SK-N-SH (cell line): ENCODE data around the gene CAPN9. TPM values are rescaled to one million over a fixed set of nuclear protein-coding genes. Genes with fewer than 3 reads are reported as not detected.
"Not testable (repeated sequence)": the region's sequence is repeated elsewhere in the genome, so short reads cannot be mapped to it uniquely, and the experiment has no call there.

Experiments
- CTCF ChIA-PET: fragments of 300-600, 350-600 bp; formaldehyde crosslinking; extraction: SDS; loops from one replicate; lab custom pipeline; 2021; lab: Yijun Ruan, JAX
- POLR2A ChIA-PET: fragments of 350-600 bp; sonication (Branson Sonifier 250); formaldehyde crosslinking; extraction: SDS; loops from one replicate; lab custom pipeline; 2020; ENCODE audit warnings: antibody characterized with exemption, inconsistent platforms; lab: Yijun Ruan, JAX
- DNase-seq: peaks from one replicate; pipeline ENCODE4 v3.0.0; 2012
- H2AFZ ChIP-seq: fragments of 200-600 bp; sonication (generic); 2 replicates; pipeline ENCODE4 v1.8.1; 2016; ENCODE audit warnings: antibody characterized with exemption, mild to moderate bottlenecking, low read depth
- H3F3A ChIP-seq: fragments of 200-600 bp; sonication (generic); replicated peaks from 2 replicates; pipeline ENCODE3; 2016; ENCODE audit warnings: antibody characterized with exemption, mild to moderate bottlenecking; ENCODE audit not compliant: insufficient read depth
- H3K27ac ChIP-seq, 2 experiments: fragments of 200-500 bp in 1 of 2; fragments of 200-600 bp in 1 of 2; sonication (Bioruptor generic) in 1 of 2; sonication (generic), shearing (Covaris generic) in 1 of 2; 2 replicates each; pipeline versions ENCODE4 v1.5.1 to v1.6.1; 2014 to 2016; ENCODE audit warnings: low read depth in 2 of 2, inconsistent platforms in 1 of 2, low read length in 1 of 2, mild to moderate bottlenecking in 1 of 2, mixed read lengths in 1 of 2
- H3K27me3 ChIP-seq: fragments of 200-600 bp; sonication (generic), shearing (Covaris generic); 2 replicates; pipeline ENCODE4 v1.6.1; 2016; ENCODE audit warnings: mixed run types; ENCODE audit not compliant: insufficient read depth
- H3K36me3 ChIP-seq, 2 experiments: fragments of 200-500 bp in 1 of 2; fragments of 200-600 bp in 1 of 2; sonication (Bioruptor generic) in 1 of 2; sonication (generic) in 1 of 2; replicated peaks in 1 of 2; 2 replicates each; pipeline versions ENCODE3 to v1.5.1; 2014 to 2016; ENCODE audit warnings: low read length in 1 of 2, mild to moderate bottlenecking in 1 of 2; ENCODE audit not compliant: insufficient read depth in 2 of 2, control insufficient read depth in 1 of 2
- H3K4me1 ChIP-seq, 2 experiments: fragments of 200-500 bp in 1 of 2; fragments of 200-600 bp in 1 of 2; sonication (Bioruptor generic) in 1 of 2; sonication (generic), shearing (Covaris generic) in 1 of 2; 2 replicates each; pipeline versions ENCODE4 v1.5.1 to v1.6.1; 2014 to 2016; ENCODE audit warnings: low read depth in 1 of 2, low read length in 1 of 2, mixed run types in 1 of 2; ENCODE audit not compliant: insufficient read depth in 2 of 2, control insufficient read depth in 1 of 2
- H3K4me2 ChIP-seq: fragments of 200-600 bp; sonication (generic), shearing (Covaris generic); 2 replicates; pipeline ENCODE4 v1.6.1; 2017; ENCODE audit warnings: mixed run types
- H3K4me3 ChIP-seq, 2 experiments: fragments of 200-500 bp in 1 of 2; fragments of 200-600 bp in 1 of 2; sonication (Bioruptor generic) in 1 of 2; sonication (generic), shearing (Covaris generic) in 1 of 2; 2 replicates each; pipeline versions ENCODE4 v1.5.1 to v1.8.1; 2014 to 2016; ENCODE audit warnings: low read depth in 2 of 2, inconsistent platforms in 1 of 2, low read length in 1 of 2, mild to moderate bottlenecking in 1 of 2, mixed read lengths in 1 of 2, moderate library complexity in 1 of 2
- H3K79me2 ChIP-seq: fragments of 200-600 bp; sonication (generic); 2 replicates; pipeline ENCODE4 v1.8.1; 2017; ENCODE audit warnings: mild to moderate bottlenecking; ENCODE audit not compliant: insufficient read depth
- H3K9ac ChIP-seq: fragments of 200-600 bp; sonication (generic); 2 replicates; pipeline ENCODE4 v1.6.1; 2017; ENCODE audit warnings: mixed run types
- H3K9me2 ChIP-seq: fragments of 200-600 bp; sonication (generic); 2 replicates; pipeline ENCODE4 v1.6.1; 2017; ENCODE audit warnings: mixed run types
- H3K9me3 ChIP-seq: fragments of 200-600 bp; sonication (generic); 2 replicates; pipeline ENCODE4 v1.6.1; 2017; ENCODE audit warnings: mixed run types, mild to moderate bottlenecking, moderate library complexity
- H4K20me1 ChIP-seq: fragments of 200-600 bp; sonication (generic); 2 replicates; pipeline ENCODE4 v1.6.1; 2017; ENCODE audit warnings: mild to moderate bottlenecking, mixed run types; ENCODE audit not compliant: insufficient read depth
- EP300 ChIP-seq, 2 experiments: IDR thresholded peaks; 2 replicates each; pipeline versions ENCODE4 v1.4.0 to v1.6.1; 2012; ENCODE audit warnings: borderline replicate concordance in 1 of 2, low read depth in 1 of 2, low read length in 1 of 2
- FOXJ3 ChIP-seq: sonication (generic); formaldehyde crosslinking; IDR thresholded peaks from 2 replicates; pipeline ENCODE4 v1.5.1; 2020; ENCODE audit warnings: mild to moderate bottlenecking, missing genetic modification reagents
- FOXM1 ChIP-seq: IDR thresholded peaks from 2 replicates; pipeline ENCODE4 v1.4.0; 2012; ENCODE audit warnings: low read depth, mild to moderate bottlenecking
- MEF2A ChIP-seq: IDR thresholded peaks from 2 replicates; pipeline ENCODE4 v1.4.0; 2012; ENCODE audit warnings: low read depth, borderline replicate concordance
- RAD21 ChIP-seq: IDR thresholded peaks from 2 replicates; pipeline ENCODE4 v1.6.1; 2012; ENCODE audit warnings: mild to moderate bottlenecking, low read length
- RXRA ChIP-seq: IDR thresholded peaks from 2 replicates; pipeline ENCODE4 v1.4.0; 2012; ENCODE audit warnings: low read depth, mild to moderate bottlenecking, borderline replicate concordance
- SIN3A ChIP-seq: IDR thresholded peaks from 2 replicates; pipeline ENCODE4 v1.6.1; 2012; ENCODE audit warnings: low read depth, mild to moderate bottlenecking, low read length, moderate library complexity, borderline replicate concordance
- SMC3 ChIP-seq: IDR thresholded peaks from 2 replicates; pipeline ENCODE4 v1.6.1; 2012; ENCODE audit warnings: low read depth, low read length, improper control_type of control experiment
- TEAD4 ChIP-seq: IDR thresholded peaks from 2 replicates; pipeline ENCODE4 v1.4.0; 2012; ENCODE audit warnings: mild to moderate bottlenecking, borderline replicate concordance; ENCODE audit not compliant: insufficient read depth
- WGBS: methylation state at CpG from one replicate; pipeline ENCODE4 v1.1.6; 2017; ENCODE audit warnings: low lambda C conversion rate; 5-methylcytosine and 5-hydroxymethylcytosine counted together
- polyA plus RNA-seq, 3 experiments: library from polyadenylated mRNA; depleted of rRNA; stranded (reverse); fragments of >200 nt; gene quantifications; 2 replicates each; pipeline ENCODE4 v1.2.3, GENCODE V29; 2012
- TF ChIP-seq, protein P1 (sequence below): IDR thresholded peaks from 2 replicates; pipeline ENCODE4 v1.6.1; 2012; ENCODE audit warnings: mild to moderate bottlenecking, low read depth, low read length, moderate library complexity

The CAPN9 gene
- polyA plus RNA-seq, 1 of the 3 experiments (the other 2 are of a cell fraction): not detected

DNA sequence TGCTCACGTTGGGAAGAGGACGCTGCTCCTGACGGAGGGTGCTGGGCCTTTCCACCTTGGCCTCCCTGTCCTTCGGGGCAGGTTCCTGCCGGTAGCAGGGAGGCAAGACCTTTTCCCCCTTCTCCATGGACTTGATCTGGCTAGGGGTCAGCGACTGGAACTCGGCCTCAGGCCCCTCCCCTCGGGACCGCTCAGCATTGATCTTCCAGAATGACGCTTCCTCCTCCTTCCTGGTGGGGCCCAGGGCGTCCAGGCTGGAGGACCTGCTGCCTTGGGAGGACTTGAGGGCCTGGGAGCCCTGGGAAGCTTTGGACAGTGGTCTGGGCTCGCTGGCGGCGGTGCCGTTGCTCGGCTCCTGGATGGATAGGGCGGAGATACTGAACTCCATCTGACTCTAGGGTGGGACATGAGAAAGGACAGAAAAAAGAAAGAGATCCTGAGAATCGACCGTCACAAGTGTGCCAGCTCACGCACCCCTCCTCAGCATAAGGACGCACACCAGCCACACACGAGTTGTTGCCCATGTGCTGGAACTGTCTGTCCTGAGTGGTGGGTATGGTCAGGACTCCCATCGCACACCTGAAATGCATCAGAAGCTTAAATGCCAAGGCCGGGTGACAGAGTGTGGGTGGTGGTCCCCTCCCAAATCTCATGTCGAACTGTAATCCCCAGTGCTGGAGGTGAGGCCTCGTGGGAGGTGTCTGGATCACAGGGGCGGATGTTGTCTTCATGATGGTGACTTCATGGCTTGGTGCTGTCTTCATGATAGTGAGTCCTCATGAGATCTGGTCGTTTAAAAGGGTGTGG is 96.5 kb downstream of the CAPN9 start:
- no peak for DNase-seq
- H3K9ac ChIP-seq: no peak overlapping the region
- CTCF ChIA-PET: no interaction called here
- no peak overlapping the region for H3K4me2 ChIP-seq
- H3K36me3 ChIP-seq: peaks cover 17 to 34% of the 10 kb centered on the region in 2 experiments
- 93% methylated on average over 16 of the region's 28 CpGs for WGBS
- H3F3A ChIP-seq: no peaks in the 10 kb centered on the region
- H3K9me3 ChIP-seq: no peaks in the 10 kb centered on the region
- no peaks in the 10 kb centered on the region for H4K20me1 ChIP-seq
- no peak overlapping the region for H3K4me3 ChIP-seq
- TF ChIP-seq RXRA (no peak), EP300 (IDR thresholded peaks at IDR 0.05; ENCODE audit: borderline replicate concordance in 1 of 2, low read depth in 1 of 2, low read length in 1 of 2) (no peak), RAD21 (no peak), SIN3A (no peak), FOXM1 (no peak), SMC3 (no peak), TEAD4 (no peak), FOXJ3 (CRISPR knock-in tag) (no peak)
- TF ChIP-seq, all 33 proteins: peak for 0
- Histone ChIP-seq H2AFZ (no peak overlapping the region), H3K79me2 (peaks cover 11% of the 10 kb centered on the region; the same call in 1 of the 2 replicates), H3K9me2 (no peaks in the 10 kb centered on the region), H3K27me3 (no peaks in the 10 kb centered on the region), H3K4me1 (peaks cover under 1 to 2% of the 10 kb centered on the region in 2 experiments; a peak in 2 of 4 replicates), H3K27ac (no peak overlapping the region)
- POLR2A ChIA-PET: no interaction called here

DNA sequence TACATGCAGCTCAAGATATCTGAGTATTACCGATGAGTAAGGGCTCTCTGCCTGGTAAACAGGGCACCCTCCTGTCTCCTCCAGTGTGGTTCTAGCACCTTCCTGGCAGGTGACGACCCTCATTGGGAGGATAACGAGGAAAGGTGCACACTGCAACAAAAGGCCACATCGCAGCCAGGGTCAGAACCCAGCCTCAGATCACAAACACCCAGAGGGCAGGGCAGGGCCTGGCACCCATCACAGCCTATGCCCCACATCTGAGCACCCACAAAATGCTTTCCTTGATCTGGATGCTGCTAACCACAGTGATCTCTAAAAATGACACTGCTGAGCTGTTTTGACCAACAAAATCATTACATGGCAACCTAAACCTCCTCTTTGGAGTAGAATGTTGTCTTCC is 97.4 kb downstream of the CAPN9 start:
- Histone ChIP-seq H3K27me3 (no peaks in the 10 kb centered on the region), H3K79me2 (peaks cover 11% of the 10 kb centered on the region; the same call in 1 of the 2 replicates)
- TF ChIP-seq, protein P1, sequence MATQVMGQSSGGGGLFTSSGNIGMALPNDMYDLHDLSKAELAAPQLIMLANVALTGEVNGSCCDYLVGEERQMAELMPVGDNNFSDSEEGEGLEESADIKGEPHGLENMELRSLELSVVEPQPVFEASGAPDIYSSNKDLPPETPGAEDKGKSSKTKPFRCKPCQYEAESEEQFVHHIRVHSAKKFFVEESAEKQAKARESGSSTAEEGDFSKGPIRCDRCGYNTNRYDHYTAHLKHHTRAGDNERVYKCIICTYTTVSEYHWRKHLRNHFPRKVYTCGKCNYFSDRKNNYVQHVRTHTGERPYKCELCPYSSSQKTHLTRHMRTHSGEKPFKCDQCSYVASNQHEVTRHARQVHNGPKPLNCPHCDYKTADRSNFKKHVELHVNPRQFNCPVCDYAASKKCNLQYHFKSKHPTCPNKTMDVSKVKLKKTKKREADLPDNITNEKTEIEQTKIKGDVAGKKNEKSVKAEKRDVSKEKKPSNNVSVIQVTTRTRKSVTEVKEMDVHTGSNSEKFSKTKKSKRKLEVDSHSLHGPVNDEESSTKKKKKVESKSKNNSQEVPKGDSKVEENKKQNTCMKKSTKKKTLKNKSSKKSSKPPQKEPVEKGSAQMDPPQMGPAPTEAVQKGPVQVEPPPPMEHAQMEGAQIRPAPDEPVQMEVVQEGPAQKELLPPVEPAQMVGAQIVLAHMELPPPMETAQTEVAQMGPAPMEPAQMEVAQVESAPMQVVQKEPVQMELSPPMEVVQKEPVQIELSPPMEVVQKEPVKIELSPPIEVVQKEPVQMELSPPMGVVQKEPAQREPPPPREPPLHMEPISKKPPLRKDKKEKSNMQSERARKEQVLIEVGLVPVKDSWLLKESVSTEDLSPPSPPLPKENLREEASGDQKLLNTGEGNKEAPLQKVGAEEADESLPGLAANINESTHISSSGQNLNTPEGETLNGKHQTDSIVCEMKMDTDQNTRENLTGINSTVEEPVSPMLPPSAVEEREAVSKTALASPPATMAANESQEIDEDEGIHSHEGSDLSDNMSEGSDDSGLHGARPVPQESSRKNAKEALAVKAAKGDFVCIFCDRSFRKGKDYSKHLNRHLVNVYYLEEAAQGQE: no peak
- no peak for TF ChIP-seq MEF2A
- TF ChIP-seq, all 33 proteins: peak for 0
- H4K20me1 ChIP-seq: peaks cover 5% of the 10 kb centered on the region
- POLR2A ChIA-PET: no interaction called here
- H3K27ac ChIP-seq: no peak overlapping the region
- H3K36me3 ChIP-seq: peaks cover 9 to 27% of the 10 kb centered on the region in 2 experiments
- DNase-seq: no peak
- no peaks in the 10 kb centered on the region for H3F3A ChIP-seq
- no peak overlapping the region for H3K9ac ChIP-seq
- peaks cover 4 to 6% of the 10 kb centered on the region in 2 experiments; a peak in 2 of 4 replicates for H3K4me1 ChIP-seq
- no peak overlapping the region for H2AFZ ChIP-seq
- CTCF ChIA-PET: no interaction called here
- H3K4me3 ChIP-seq: no peak overlapping the region
- no peaks in the 10 kb centered on the region for H3K9me3 ChIP-seq
- H3K9me2 ChIP-seq: no peaks in the 10 kb centered on the region
- no peak overlapping the region for H3K4me2 ChIP-seq
- WGBS: 100% methylated on average over 3 of the region's 4 CpGs

DNA sequence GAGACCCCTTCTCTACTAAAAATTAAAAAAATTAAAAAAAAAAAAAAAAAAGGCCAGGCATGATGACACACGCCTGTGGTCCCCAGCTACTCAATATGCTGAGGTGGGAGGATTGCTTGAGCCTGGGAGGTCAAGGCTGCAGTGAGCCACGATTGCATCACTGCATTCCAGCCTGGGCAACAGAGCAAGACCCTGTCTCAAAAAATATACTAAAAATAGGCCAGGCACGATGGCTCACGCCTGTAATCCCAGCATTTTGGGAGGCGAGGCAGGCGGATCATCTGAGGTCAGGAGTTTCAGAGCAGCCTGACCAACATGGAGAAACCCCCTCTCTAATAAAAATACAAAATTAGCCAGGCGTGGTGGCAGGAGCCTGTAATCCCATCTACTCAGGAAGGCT is 98.0 kb downstream of the CAPN9 start:
- DNase-seq, H3K27me3 ChIP-seq, H3K4me2 ChIP-seq, H2AFZ ChIP-seq, H3K9me2 ChIP-seq, CTCF ChIA-PET, H3K4me3 ChIP-seq, H3K9ac ChIP-seq, POLR2A ChIA-PET, H3F3A ChIP-seq, H3K27ac ChIP-seq, H3K9me3 ChIP-seq: not testable (repeated sequence)
- Histone ChIP-seq H3K79me2 (peaks cover 11% of the 10 kb centered on the region; the same call in 1 of the 2 replicates), H4K20me1 (peaks cover 11% of the 10 kb centered on the region), H3K36me3 (peaks cover 7 to 24% of the 10 kb centered on the region in 2 experiments), H3K4me1 (peaks cover 10 to 13% of the 10 kb centered on the region in 2 experiments; a peak in 3 of 4 replicates)
- WGBS: 87% methylated on average over 7 of the region's 7 CpGs
